ENCODE measurements around the gene DRICH1.
"Not testable (repeated sequence)": the region's sequence is repeated elsewhere in the genome, so short reads cannot be mapped to it uniquely, and the experiment has no call there.

DNA sequence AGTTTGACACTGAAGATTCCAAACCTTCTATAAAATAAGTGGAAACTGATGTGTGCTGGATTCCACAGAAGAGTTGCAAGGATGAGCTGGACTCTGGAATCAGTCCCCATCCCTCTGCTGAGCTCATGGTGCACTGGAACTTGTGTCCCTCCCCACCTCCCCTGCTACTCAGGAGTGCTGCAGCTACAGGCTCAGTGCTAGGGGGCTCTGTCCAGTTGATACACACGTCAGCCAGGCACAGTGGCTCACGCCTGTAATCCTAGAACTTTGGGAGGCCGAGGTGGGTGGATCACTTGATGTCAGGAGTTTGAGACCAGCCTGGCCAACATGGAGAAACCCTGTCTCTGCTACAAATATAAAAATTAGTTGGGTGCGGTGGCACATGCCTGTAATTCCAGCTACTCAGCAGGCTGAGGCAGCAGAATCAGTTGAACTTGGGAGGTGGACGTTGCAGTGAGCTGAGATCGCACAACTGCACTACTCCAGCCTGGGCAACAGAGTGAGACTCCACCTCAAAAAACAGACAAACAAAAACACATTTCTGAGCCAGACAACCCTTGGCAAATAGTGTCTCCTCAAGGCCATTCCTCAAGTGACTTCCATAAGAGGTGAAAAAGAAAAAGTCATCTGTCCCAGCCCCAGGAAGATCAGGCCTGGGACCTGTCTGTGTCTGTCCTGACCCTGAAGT is 3.9 kb downstream of the DRICH1 start:
- TF ChIP-seq, protein P1, sequence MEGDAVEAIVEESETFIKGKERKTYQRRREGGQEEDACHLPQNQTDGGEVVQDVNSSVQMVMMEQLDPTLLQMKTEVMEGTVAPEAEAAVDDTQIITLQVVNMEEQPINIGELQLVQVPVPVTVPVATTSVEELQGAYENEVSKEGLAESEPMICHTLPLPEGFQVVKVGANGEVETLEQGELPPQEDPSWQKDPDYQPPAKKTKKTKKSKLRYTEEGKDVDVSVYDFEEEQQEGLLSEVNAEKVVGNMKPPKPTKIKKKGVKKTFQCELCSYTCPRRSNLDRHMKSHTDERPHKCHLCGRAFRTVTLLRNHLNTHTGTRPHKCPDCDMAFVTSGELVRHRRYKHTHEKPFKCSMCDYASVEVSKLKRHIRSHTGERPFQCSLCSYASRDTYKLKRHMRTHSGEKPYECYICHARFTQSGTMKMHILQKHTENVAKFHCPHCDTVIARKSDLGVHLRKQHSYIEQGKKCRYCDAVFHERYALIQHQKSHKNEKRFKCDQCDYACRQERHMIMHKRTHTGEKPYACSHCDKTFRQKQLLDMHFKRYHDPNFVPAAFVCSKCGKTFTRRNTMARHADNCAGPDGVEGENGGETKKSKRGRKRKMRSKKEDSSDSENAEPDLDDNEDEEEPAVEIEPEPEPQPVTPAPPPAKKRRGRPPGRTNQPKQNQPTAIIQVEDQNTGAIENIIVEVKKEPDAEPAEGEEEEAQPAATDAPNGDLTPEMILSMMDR (IDR thresholded peaks at IDR 0.05), result not testable (repeated sequence)
- TF ChIP-seq POLR2A (IDR thresholded peaks at IDR 0.05; ENCODE audit: low read depth); EP300 (IDR thresholded peaks at IDR 0.05): not testable (repeated sequence)
